T-helper 1 cell treated with Interleukin-12 subunit alpha and Interleukin-12 subunit beta and Interleukin-4 antibody, amounts not matched to agents 30 ng/mL and 1 ng/mL, for 36 hours (primary cell): ENCODE data around the gene DCLRE1C. TPM values are rescaled to one million over a fixed set of nuclear protein-coding genes. Genes with fewer than 3 reads are reported as not detected.
"Not testable (repeated sequence)": the region's sequence is repeated elsewhere in the genome, so short reads cannot be mapped to it uniquely, and the experiment has no call there.

Experiments
- intact Hi-C: fragments of 100-400 bp; cut with micrococcal nuclease; formaldehyde crosslinking; loops from one replicate; pipeline ENCODE4 v1.15.1; 2024
- total RNA-seq: library from RNA; stranded (reverse); gene quantifications from 2 replicates; pipeline ENCODE4 v1.2.3, GENCODE V29; 2022

The DCLRE1C gene
- total RNA-seq, 1 donor from 2014 or later: 36.7 TPM

DNA sequence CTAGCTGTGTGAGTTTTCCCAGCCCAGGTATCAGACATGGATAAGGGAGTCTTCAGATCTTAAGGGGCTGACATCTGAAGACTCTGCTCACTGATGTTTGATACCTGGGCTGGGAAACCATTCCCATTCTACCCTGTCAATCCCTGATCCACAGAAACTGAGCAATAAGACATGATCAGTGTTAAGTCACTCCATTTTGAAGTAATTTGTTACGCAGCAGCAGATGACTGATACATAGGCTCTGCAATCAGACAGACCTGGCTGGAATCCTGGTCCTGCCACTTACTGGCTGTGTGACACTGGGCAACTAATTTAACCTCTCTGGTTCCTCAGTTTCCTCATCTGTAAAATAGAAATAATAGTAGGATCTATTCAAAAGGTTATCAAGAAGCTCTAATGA is 6.6 kb downstream of the DCLRE1C start:
- intact Hi-C loops: no loop called here

- intact Hi-C loops: no loop called here
These were observed 8.8 kb downstream of the DCLRE1C start for GRCh38 chr10:14945108-14945507.

DNA sequence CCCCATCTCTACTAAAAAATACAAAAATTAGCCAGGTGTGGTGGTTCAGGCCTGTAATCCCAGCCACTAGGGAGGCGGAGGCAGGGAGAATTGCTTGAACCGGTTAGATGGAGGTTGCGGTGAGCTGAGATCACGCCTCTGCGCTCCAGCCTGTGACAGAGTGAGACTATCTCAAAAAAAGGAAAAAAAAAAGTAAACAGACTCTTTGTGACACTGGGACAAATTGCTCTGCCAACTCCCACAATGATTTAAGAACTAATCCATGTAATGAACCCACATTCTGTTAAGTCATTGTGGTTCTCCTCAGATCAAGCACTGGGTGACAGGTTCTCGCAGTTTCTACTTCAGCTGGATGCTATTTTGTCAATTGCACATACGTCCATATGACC is 11.0 kb downstream of the DCLRE1C start:
- intact Hi-C loops: not testable (repeated sequence)

- intact Hi-C loops: not testable (repeated sequence)
These were observed 11.5 kb downstream of the DCLRE1C start for GRCh38 chr10:14942147-14942949.

DNA sequence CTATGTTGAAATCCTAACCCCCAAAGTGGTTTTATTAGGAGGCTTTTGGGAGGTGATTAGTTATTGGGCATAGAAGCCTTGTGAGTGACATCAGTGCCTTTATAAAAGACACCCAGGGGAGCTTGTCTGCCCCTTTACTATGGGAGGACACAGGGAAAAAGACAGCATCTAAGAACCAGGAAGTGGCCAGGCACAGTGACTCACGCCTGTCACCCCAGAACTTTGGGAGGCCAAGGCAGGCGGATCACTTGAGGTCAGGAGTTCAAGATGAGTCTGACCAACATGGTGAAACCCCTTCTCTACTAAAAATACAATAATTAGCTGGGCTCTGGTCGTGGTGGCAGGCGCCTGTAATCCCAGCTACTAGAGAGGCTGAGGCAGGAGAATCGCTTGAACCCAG is 14.9 kb downstream of the DCLRE1C start:
- intact Hi-C loops: not testable (repeated sequence)

DNA sequence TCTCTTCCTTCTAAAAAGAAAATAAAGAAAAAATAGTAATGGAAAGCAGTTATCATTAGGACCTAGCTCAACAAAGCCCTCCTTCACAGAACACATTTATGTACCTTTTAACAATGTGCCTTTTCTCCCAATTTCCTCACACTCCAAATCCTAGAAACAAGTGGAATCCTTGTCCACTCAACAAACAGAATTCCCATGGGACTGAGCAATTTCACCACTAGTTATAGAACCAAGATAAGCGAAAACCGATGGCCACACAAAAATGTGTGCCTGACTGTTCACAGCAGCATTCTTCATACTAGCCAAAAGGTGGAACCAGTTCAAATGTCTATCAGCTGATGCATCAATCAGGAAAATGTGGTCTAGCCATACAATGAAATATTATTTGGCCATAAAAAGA is 17.3 kb downstream of the DCLRE1C start:
- intact Hi-C loops: no loop called here

DNA sequence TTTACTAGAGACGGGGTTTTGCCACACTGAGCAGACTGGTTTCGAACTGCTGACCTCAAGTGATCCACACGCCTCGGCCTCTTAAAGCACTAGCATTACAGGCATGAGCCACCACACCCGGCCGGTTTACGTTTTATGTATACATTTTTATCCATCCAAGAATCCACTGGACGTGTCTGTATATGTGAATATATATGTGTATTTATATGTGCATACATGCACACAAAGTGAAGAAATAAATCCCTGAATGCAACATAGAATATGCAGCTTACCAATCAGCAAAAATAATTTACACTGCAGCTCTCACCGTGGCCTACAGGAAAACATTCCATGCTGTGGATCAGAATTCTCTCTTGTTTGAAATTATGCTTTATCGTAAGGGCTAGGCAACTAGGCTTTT is 23.3 kb downstream of the DCLRE1C start:
- intact Hi-C loops: no loop called here

GRCh38 chr10:14926722-14927416 is 27.0 kb downstream of the DCLRE1C start:
- intact Hi-C loops: no loop called here

GRCh38 chr10:14926061-14926470 is 27.8 kb downstream of the DCLRE1C start:
- intact Hi-C loops: no loop called here

DNA sequence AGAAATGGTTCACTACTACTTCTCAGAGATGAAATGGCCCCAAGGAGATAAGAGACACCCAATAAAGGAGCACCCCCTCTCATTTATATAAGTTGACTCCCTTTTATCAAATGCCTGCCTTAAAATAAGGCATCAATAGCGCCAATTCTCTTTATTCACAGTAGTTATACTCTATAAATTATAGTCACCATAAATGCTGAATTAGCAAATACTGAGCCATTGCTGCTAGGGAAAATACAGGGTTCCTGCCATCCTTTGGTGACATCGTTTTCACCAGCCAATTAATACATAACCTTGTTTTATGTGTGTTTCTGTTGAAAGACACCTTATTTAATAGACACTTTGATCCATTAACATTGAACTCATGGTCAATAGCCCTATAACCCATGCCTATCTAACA is 28.6 kb downstream of the DCLRE1C start:
- intact Hi-C loops: no loop called here

GRCh38 chr10:14924013-14924412 is 29.9 kb downstream of the DCLRE1C start:
- intact Hi-C loops: no loop called here

DNA sequence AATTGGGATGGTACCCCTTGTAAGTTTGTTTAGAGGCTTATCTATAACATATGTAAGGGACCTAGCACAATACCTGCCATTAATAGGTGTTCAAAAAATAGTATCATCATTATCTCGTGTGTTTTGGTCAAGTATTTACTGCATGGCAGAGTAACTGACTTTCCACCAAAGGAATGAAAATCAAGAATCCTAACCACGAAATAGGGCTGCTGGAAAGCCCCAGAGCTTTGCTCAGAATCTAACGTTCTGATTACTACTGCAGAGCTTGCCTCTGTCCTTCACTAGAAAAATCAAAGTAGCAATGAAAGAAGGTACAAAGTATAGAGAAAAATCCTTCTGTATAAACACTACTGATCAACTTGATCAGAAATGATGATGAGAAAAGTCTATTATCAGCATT is 34.9 kb downstream of the DCLRE1C start:
- intact Hi-C loops: no loop called here

GRCh38 chr10:14917827-14918226 is 36.1 kb downstream of the DCLRE1C start:
- intact Hi-C loops: no loop called here

- intact Hi-C loops: no loop called here
These were observed 37.3 kb downstream of the DCLRE1C start for GRCh38 chr10:14916600-14916999.

- intact Hi-C loops: no loop called here
These were observed 42.1 kb downstream of the DCLRE1C start for GRCh38 chr10:14911801-14912200.

DNA sequence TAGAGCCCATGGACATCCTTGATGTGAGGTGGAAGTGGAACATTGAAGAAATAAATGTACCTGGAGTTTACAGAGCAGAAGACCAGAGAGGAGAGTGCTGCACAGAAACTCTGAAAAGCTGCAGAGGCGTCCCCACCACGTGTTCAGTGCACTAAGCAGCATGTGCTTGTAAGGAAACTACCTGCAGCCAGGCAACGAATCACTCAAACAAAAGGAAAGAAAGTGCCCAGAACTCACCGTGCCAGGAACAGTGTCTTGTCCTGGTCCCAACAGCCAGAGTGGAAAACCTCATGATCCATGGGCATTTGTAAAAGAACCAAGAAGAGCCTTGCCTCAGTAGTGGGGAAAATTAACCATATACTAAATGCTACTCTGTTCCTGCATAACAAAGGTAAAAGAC is 42.9 kb downstream of the DCLRE1C start:
- intact Hi-C loops: no loop called here

DNA sequence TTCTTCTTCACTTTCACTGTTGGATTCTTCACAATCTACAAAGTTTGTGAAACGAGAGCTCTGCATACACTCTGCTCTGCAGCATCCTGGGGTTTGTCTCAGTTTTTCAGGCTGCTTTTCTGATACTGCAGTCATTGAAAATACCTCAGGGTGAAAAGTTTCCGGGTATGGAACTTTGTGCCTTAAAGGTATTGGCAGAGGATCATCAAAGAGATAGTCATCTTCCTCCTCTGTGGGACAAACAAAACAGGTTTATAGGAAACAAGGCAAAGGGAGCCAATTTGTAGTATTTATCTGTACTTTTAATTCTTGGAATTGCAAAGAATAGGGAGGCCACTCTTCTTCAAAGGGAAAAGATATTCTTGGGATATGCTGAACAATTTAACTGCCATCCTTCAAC is 44.8 kb downstream of the DCLRE1C start:
- intact Hi-C loops: no loop called here

DNA sequence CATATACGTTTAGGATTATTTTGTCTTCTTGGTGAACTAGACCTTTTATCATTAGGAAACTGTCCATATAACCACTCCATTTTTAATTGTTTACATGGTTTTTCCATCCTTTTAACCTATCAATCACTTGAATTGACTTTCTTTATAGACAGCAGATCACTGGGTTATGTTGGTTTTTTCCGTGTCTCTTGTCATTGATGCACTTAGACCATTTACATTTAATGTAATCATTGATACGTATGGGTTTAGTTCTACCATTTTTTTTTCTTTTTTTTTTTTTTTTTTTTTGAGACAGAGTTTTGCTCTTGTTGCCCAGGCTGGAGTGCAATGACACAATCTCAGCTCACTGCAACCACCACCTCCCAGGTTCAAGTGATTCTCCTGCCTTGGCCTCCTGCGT is 46.3 kb downstream of the DCLRE1C start:
- intact Hi-C loops: not testable (repeated sequence)

- intact Hi-C loops: no loop called here
These were observed 47.1 kb downstream of the DCLRE1C start for GRCh38 chr10:14906765-14907164.

- intact Hi-C loops: no loop called here
These were observed 48.0 kb downstream of the DCLRE1C start for GRCh38 chr10:14905890-14906289.

DNA sequence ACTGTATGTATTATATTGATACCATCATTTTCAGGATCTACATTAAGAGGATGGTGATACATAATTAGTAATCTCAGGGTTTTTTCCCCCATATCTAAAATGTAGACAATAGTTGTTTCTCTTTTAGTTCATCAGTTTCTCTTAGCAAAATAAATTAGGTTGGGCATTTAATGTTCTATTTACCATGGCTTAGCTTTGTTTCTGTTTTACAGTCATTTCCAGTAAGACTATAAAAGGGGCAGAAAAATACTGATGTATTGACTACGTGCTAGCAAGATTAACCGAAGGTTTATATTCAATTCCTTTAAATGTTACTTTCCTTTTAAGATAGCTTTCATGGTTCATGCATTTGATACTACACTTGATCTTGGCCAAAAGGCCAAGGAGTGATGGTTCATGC is 49.0 kb downstream of the DCLRE1C start:
- intact Hi-C loops: loop anchor here (1.0 kb wide), 3 partner anchors 27 to 67 kb away; partner anchors contain the start of genes CDNF, DCLRE1C, HSPA14 and MSANTD7

DNA sequence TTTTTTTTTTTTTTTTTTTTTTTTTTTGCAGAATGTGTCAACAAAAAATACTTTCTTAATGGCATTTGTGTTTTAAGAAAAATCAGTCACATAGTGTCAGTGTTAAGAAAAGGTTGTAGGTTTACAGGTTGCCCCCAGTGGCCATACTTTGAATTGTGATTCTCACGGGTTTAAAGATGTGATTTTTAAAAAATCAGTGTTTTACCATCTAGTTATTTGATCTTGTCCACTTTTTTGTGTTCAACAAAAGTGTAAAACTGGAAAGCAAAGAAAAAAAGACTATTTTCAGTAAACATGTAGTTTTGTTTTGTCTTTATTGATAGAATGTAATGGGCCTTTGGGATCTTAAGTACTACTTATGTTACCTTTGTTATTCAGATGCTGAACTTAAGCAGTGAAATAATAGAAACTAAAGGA is 49.6 kb downstream of the DCLRE1C start:
- intact Hi-C loops: loop anchor here (1.0 kb wide), 3 partner anchors 26 to 66 kb away; partner anchors contain the start of genes CDNF, DCLRE1C, HSPA14 and MSANTD7

GRCh38 chr10:14891151-14891550 is 62.7 kb downstream of the DCLRE1C start:
- intact Hi-C loops: no loop called here
